ENCODE measurements around the gene ZNF385B. TPM values are rescaled to one million over a fixed set of nuclear protein-coding genes. Genes with fewer than 3 reads are reported as not detected.

ZNF385B gene
- total RNA-seq, 1 experiment from 2014 or later = not detected

DNA sequence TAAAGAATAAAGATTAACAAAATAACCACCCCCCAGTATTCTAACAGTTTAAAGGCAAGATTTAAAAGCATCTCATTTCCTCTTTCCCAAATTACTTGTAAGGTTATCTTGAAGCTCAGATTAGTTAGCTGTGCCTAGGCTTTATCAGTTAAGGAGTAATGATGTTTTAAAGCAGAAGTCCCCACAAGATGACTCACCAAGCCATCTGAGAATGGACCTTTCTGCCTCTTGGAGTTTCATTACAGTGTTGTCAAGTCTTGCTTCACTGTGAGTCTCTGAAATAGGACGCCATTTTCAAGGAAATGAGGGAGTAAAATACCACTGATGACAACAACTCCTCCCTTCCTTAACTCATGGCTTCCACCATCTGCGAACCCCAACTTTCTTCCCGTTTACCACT is 35.9 kb downstream of the ZNF385B start:
- Histone ChIP-seq H3K79me2 (ENCODE audit: low read length) (no peaks in the 10 kb centered on the region), H3K27ac (ENCODE audit: low read length) (no peak overlapping the region), H3K9me2 (replicated peaks; ENCODE audit: insufficient read depth, low read length) (no peaks in the 10 kb centered on the region), H3K27me3 (ENCODE audit: low read length) (no peaks in the 10 kb centered on the region), H2AFZ (ENCODE audit: low read length) (no peak overlapping the region), H4K20me1 (ENCODE audit: insufficient read depth, low read depth, low read length) (no peaks in the 10 kb centered on the region), H3K4me3 (ENCODE audit: low read length) (no peak overlapping the region), H3K9me3 (ENCODE audit: low read length) (no peaks in the 10 kb centered on the region), H3K4me1 (ENCODE audit: low read length) (no peaks in the 10 kb centered on the region), H3K4me2 (ENCODE audit: low read depth, low read length, poor library complexity, severe bottlenecking) (no peak overlapping the region), H3K9ac (ENCODE audit: low read length) (no peak overlapping the region), H3K36me3 (ENCODE audit: insufficient read depth, low read length) (no peaks in the 10 kb centered on the region)
- DNase-seq = no peak

DNA sequence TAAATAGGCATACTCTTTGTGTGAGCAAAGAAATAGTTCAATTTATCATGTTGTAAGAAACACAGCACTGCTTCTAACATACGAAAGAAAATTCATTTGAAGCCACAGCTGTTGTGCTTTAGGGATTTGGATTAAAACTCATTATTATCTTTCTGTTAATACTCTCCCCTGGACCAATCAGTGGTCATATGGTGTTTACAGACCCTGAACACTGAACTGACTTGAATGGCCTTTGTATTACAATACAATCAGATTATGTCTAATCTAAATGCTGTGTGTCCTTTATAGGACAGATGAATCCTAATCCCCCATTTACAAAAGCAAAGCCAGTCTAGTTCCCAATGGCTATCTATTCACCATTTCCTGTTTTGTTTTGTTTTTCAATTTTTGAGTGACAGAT is 36.5 kb downstream of the ZNF385B start:
- H3K4me3 ChIP-seq (ENCODE audit: low read length) = no peak overlapping the region
- no peaks in the 10 kb centered on the region for H3K36me3 ChIP-seq (ENCODE audit: insufficient read depth, low read length)
- no peaks in the 10 kb centered on the region for H3K79me2 ChIP-seq (ENCODE audit: low read length)
- DNase-seq = no peak
- H3K9me2 ChIP-seq (replicated peaks; ENCODE audit: insufficient read depth, low read length) = no peaks in the 10 kb centered on the region
- no peak overlapping the region for H3K27ac ChIP-seq (ENCODE audit: low read length)
- no peaks in the 10 kb centered on the region for H3K9me3 ChIP-seq (ENCODE audit: low read length)
- H3K4me1 ChIP-seq (ENCODE audit: low read length) = no peaks in the 10 kb centered on the region
- H2AFZ ChIP-seq (ENCODE audit: low read length) = no peak overlapping the region
- no peak overlapping the region for H3K9ac ChIP-seq (ENCODE audit: low read length)
- no peak overlapping the region for H3K4me2 ChIP-seq (ENCODE audit: low read depth, low read length, poor library complexity, severe bottlenecking)
- no peaks in the 10 kb centered on the region for H4K20me1 ChIP-seq (ENCODE audit: insufficient read depth, low read depth, low read length)
- no peaks in the 10 kb centered on the region for H3K27me3 ChIP-seq (ENCODE audit: low read length)

DNA sequence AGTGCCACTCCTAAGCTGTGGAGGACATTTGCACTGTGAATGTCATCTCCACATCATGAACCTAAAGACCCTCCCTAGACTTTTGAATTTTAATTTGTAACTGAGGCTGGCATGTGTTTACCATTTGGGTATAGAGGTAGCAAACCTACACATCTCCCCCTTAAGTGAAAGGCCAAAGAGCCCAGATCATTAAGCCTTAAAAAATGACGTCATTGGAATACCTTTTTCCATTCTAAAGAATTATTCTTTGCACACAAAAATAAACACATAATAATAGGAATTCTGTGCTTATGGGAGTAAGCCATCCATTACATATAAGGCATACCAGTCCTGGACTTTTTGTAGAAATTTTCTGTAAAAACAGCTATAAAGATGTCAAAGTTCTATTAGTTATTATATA is 38.9 kb downstream of the ZNF385B start:
- no peak overlapping the region for H3K9ac ChIP-seq (ENCODE audit: low read length)
- H3K27me3 ChIP-seq (ENCODE audit: low read length) = no peaks in the 10 kb centered on the region
- H3K27ac ChIP-seq (ENCODE audit: low read length) = no peak overlapping the region
- H3K9me2 ChIP-seq (replicated peaks; ENCODE audit: insufficient read depth, low read length) = no peaks in the 10 kb centered on the region
- no peak overlapping the region for H3K4me3 ChIP-seq (ENCODE audit: low read length)
- DNase-seq = no peak
- no peaks in the 10 kb centered on the region for H3K4me1 ChIP-seq (ENCODE audit: low read length)
- H2AFZ ChIP-seq (ENCODE audit: low read length) = no peak overlapping the region
- H3K4me2 ChIP-seq (ENCODE audit: low read depth, low read length, poor library complexity, severe bottlenecking) = no peak overlapping the region
- no peaks in the 10 kb centered on the region for H3K9me3 ChIP-seq (ENCODE audit: low read length)
- H3K79me2 ChIP-seq (ENCODE audit: low read length) = no peaks in the 10 kb centered on the region
- H3K36me3 ChIP-seq (ENCODE audit: insufficient read depth, low read length) = no peaks in the 10 kb centered on the region
- H4K20me1 ChIP-seq (ENCODE audit: insufficient read depth, low read depth, low read length) = no peaks in the 10 kb centered on the region

DNA sequence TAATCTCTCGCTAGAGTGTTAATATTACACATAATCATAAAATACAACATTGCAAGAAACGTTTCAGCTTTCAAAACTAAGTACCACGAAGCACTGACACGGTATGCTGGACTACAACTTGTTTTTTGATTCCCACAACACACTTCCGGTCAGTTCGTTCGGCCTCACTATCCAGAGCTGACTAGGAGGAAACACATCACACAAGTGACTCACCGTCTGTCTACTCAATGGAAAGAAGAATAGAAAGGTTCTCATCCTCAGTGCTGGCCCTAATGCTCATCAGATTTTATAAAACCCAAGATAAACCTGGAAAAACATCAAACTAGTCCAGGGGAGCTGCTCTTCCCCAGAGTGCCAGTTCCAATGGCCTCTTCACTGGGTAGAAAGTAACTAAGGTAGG is 42.9 kb downstream of the ZNF385B start:
- Histone ChIP-seq H3K4me1 (ENCODE audit: low read length) (no peaks in the 10 kb centered on the region), H3K79me2 (ENCODE audit: low read length) (no peaks in the 10 kb centered on the region), H4K20me1 (ENCODE audit: insufficient read depth, low read depth, low read length) (no peaks in the 10 kb centered on the region), H3K9me3 (ENCODE audit: low read length) (no peaks in the 10 kb centered on the region), H3K36me3 (ENCODE audit: insufficient read depth, low read length) (no peaks in the 10 kb centered on the region), H3K27ac (ENCODE audit: low read length) (no peak overlapping the region), H2AFZ (ENCODE audit: low read length) (no peak overlapping the region), H3K27me3 (ENCODE audit: low read length) (no peaks in the 10 kb centered on the region), H3K9ac (ENCODE audit: low read length) (no peak overlapping the region), H3K4me3 (ENCODE audit: low read length) (no peak overlapping the region), H3K9me2 (replicated peaks; ENCODE audit: insufficient read depth, low read length) (no peaks in the 10 kb centered on the region), H3K4me2 (ENCODE audit: low read depth, low read length, poor library complexity, severe bottlenecking) (no peak overlapping the region)
- no peak for DNase-seq

DNA sequence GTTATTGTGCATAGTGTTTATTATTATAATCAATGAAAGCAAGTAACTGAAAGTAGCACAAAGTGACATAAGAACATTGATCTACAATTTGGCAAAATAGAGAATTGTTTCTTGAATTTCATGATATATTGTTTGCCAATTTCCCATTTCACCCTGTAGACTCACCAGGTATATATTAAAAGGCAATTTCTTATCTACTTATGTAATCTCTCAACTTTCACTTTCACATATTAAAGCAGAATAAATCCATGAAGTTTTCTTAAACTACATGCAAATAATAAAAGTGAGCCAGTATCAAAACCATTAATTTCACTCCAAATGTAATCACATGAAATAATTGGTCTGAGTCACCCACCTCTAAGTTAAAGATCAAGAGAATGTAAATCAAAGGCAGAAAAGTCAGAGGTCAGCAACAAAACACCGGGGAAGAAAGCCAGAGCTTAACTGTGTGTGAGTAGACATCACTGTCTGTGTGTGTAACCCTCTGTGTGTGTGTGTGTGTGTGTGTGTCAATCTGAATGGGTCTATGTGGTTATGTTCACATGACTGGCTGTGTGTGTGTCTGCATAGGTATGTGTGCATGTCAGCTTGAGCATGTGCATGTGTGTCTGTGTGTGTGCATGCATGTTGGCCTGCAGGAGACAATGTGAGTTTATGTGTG is 44.1 kb downstream of the ZNF385B start:
- Histone ChIP-seq H3K27ac (ENCODE audit: low read length) (no peak overlapping the region), H3K79me2 (ENCODE audit: low read length) (no peaks in the 10 kb centered on the region), H3K9me3 (ENCODE audit: low read length) (no peaks in the 10 kb centered on the region), H4K20me1 (ENCODE audit: insufficient read depth, low read depth, low read length) (no peaks in the 10 kb centered on the region), H3K4me3 (ENCODE audit: low read length) (no peak overlapping the region), H3K9ac (ENCODE audit: low read length) (no peak overlapping the region), H3K9me2 (replicated peaks; ENCODE audit: insufficient read depth, low read length) (no peaks in the 10 kb centered on the region), H3K27me3 (ENCODE audit: low read length) (no peaks in the 10 kb centered on the region), H3K4me2 (ENCODE audit: low read depth, low read length, poor library complexity, severe bottlenecking) (no peak overlapping the region), H3K36me3 (ENCODE audit: insufficient read depth, low read length) (no peaks in the 10 kb centered on the region), H2AFZ (ENCODE audit: low read length) (no peak overlapping the region), H3K4me1 (ENCODE audit: low read length) (no peaks in the 10 kb centered on the region)
- DNase-seq = no peak

DNA sequence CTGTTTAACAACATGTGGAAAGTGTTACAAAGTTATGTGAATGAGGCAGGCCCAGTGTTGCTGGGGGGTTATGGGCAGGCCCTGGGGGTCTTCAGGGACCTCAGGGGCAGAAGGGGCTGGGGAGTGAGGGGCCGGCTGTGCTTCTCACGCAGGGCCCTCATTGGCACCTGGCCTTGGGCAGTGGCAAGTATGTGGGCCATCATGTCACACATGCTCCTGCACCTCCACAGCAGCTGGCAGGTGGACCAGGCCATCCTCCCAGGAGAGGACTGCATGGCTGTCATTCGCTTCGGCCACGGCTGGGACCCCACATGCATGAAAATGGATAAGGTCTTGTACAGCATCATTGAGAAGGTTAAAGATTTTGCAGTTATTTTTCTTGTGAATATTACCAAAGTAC is 47.4 kb downstream of the ZNF385B start:
- Histone ChIP-seq H3K79me2 (ENCODE audit: low read length) (no peaks in the 10 kb centered on the region), H3K27me3 (ENCODE audit: low read length) (no peaks in the 10 kb centered on the region), H3K9ac (ENCODE audit: low read length) (no peak overlapping the region), H3K27ac (ENCODE audit: low read length) (no peak overlapping the region), H3K4me2 (ENCODE audit: low read depth, low read length, poor library complexity, severe bottlenecking) (no peak overlapping the region), H4K20me1 (ENCODE audit: insufficient read depth, low read depth, low read length) (no peaks in the 10 kb centered on the region), H3K4me1 (ENCODE audit: low read length) (no peaks in the 10 kb centered on the region), H3K9me3 (ENCODE audit: low read length) (no peaks in the 10 kb centered on the region), H3K36me3 (ENCODE audit: insufficient read depth, low read length) (no peaks in the 10 kb centered on the region), H3K4me3 (ENCODE audit: low read length) (no peak overlapping the region), H2AFZ (ENCODE audit: low read length) (no peak overlapping the region), H3K9me2 (replicated peaks; ENCODE audit: insufficient read depth, low read length) (no peaks in the 10 kb centered on the region)
- no peak for DNase-seq

DNA sequence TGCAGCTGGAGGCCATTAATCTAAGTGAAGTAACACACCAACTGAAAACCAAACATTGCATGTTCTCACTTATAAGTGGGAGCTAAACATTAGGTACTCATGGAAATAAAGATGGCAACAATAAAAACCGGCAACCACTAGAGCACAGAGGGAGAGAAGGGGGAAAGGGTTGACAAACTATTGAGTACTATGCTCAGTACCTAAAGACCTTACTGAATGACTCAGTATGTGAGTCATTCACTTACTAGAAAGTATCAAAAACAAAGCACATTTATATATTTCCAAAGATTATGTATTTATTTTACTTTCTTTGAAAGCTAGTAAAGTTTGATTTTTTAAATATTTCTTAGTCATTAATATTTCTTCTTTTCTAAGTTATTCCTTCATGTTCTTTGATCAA is 48.9 kb downstream of the ZNF385B start:
- Histone ChIP-seq H3K27ac (ENCODE audit: low read length) (no peak overlapping the region), H3K27me3 (ENCODE audit: low read length) (no peaks in the 10 kb centered on the region), H3K9me2 (replicated peaks; ENCODE audit: insufficient read depth, low read length) (no peaks in the 10 kb centered on the region), H3K4me3 (ENCODE audit: low read length) (no peak overlapping the region), H3K79me2 (ENCODE audit: low read length) (no peaks in the 10 kb centered on the region), H3K9ac (ENCODE audit: low read length) (no peak overlapping the region), H3K4me1 (ENCODE audit: low read length) (no peaks in the 10 kb centered on the region), H3K36me3 (ENCODE audit: insufficient read depth, low read length) (no peaks in the 10 kb centered on the region), H3K9me3 (ENCODE audit: low read length) (no peaks in the 10 kb centered on the region), H4K20me1 (ENCODE audit: insufficient read depth, low read depth, low read length) (no peaks in the 10 kb centered on the region), H3K4me2 (ENCODE audit: low read depth, low read length, poor library complexity, severe bottlenecking) (no peak overlapping the region), H2AFZ (ENCODE audit: low read length) (no peak overlapping the region)
- no peak for DNase-seq

- Histone ChIP-seq H3K36me3 (ENCODE audit: insufficient read depth, low read length) (no peaks in the 10 kb centered on the region), H3K27ac (ENCODE audit: low read length) (no peak overlapping the region), H3K27me3 (ENCODE audit: low read length) (no peaks in the 10 kb centered on the region), H2AFZ (ENCODE audit: low read length) (no peak overlapping the region), H4K20me1 (ENCODE audit: insufficient read depth, low read depth, low read length) (no peaks in the 10 kb centered on the region), H3K4me1 (ENCODE audit: low read length) (no peaks in the 10 kb centered on the region), H3K9me3 (ENCODE audit: low read length) (no peaks in the 10 kb centered on the region), H3K4me2 (ENCODE audit: low read depth, low read length, poor library complexity, severe bottlenecking) (no peak overlapping the region), H3K4me3 (ENCODE audit: low read length) (no peak overlapping the region), H3K79me2 (ENCODE audit: low read length) (no peaks in the 10 kb centered on the region), H3K9ac (ENCODE audit: low read length) (no peak overlapping the region), H3K9me2 (replicated peaks; ENCODE audit: insufficient read depth, low read length) (no peaks in the 10 kb centered on the region)
- DNase-seq = no peak
These were observed 50.4 kb downstream of the ZNF385B start for GRCh38 chr2:179811042-179811441.

DNA sequence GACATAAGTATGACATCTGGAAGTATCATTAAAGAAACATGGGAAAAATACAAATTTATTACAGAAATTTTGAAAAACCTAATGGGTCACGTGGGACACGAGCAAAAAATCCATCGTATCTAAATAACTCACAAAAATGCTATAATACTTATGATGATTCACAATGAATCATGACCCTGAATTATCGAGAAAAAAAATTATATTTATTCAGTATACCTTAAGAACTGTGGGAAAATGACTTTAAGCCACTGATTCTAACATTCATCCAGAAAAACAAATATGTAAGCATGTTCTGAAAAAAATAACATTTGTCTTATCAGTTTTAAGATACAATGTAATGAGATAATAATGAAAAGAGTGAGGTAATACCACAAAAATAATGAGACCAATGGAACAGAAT is 51.8 kb downstream of the ZNF385B start:
- Histone ChIP-seq H3K9me3 (ENCODE audit: low read length) (no peaks in the 10 kb centered on the region), H3K27ac (ENCODE audit: low read length) (no peak overlapping the region), H3K79me2 (ENCODE audit: low read length) (no peaks in the 10 kb centered on the region), H2AFZ (ENCODE audit: low read length) (no peak overlapping the region), H3K36me3 (ENCODE audit: insufficient read depth, low read length) (no peaks in the 10 kb centered on the region), H3K4me1 (ENCODE audit: low read length) (no peaks in the 10 kb centered on the region), H4K20me1 (ENCODE audit: insufficient read depth, low read depth, low read length) (no peaks in the 10 kb centered on the region), H3K9me2 (replicated peaks; ENCODE audit: insufficient read depth, low read length) (no peaks in the 10 kb centered on the region), H3K9ac (ENCODE audit: low read length) (no peak overlapping the region), H3K27me3 (ENCODE audit: low read length) (no peaks in the 10 kb centered on the region), H3K4me2 (ENCODE audit: low read depth, low read length, poor library complexity, severe bottlenecking) (no peak overlapping the region), H3K4me3 (ENCODE audit: low read length) (no peak overlapping the region)
- DNase-seq = no peak

All from Karpas-422 (cell line).